Upper lobe of left lung (tissue), 4 donors: ENCODE data around the gene ATP8B3.

Experiments used
- POLR2A ChIP-seq, 4 donors: fragments of 450-650 bp; IDR thresholded peaks; one replicate each; pipeline ENCODE4 v1.5.1; 2016 to 2017; ENCODE audit warnings: antibody characterized with exemption in 4 of 4, mild to moderate bottlenecking in 2 of 4
- TF ChIP-seq, protein P1 (sequence below), 6 experiments: fragments of 450-650 bp in 4 of 6; fragments of 200-600 bp in 2 of 6; sonication (generic) in 2 of 6; IDR thresholded peaks; one replicate each; pipeline ENCODE4 v1.5.1; 2016 to 2019; ENCODE audit warnings: antibody characterized with exemption in 6 of 6

DNA sequence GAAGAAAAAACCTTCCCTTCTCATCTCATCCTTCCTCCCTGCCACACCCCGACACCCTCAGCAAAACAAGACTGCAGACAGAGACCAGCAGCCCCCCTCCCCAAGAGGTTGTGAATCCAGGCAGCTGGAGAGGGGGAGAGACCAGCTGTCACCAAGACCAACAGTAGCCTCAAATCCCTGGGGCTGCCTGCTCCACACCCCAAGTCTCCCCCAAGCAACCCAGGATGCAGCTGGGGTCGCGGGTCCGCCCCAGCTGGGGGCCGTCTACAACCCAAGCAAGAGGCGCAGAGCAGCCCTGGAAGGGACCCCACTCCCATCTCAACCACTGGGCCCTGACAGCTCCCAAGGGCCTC lies 44.2 kb upstream of the ATP8B3 start:
- TF ChIP-seq POLR2A (IDR thresholded peaks at IDR 0.05), result no peak
- TF ChIP-seq, protein P1, sequence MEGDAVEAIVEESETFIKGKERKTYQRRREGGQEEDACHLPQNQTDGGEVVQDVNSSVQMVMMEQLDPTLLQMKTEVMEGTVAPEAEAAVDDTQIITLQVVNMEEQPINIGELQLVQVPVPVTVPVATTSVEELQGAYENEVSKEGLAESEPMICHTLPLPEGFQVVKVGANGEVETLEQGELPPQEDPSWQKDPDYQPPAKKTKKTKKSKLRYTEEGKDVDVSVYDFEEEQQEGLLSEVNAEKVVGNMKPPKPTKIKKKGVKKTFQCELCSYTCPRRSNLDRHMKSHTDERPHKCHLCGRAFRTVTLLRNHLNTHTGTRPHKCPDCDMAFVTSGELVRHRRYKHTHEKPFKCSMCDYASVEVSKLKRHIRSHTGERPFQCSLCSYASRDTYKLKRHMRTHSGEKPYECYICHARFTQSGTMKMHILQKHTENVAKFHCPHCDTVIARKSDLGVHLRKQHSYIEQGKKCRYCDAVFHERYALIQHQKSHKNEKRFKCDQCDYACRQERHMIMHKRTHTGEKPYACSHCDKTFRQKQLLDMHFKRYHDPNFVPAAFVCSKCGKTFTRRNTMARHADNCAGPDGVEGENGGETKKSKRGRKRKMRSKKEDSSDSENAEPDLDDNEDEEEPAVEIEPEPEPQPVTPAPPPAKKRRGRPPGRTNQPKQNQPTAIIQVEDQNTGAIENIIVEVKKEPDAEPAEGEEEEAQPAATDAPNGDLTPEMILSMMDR (IDR thresholded peaks at IDR 0.05), result no peak
